GM18861 (cell line): ENCODE results near the gene MOB3B.
"Not testable (repeated sequence)": the region's sequence is repeated elsewhere in the genome, so short reads cannot be mapped to it uniquely, and the experiment has no call there.

Experiments used
- ATAC-seq: cut with Tn5 transposase; IDR thresholded peaks from one replicate; pipeline ENCODE4 v1.9.1; 2021; ENCODE audit not compliant: unreplicated experiment

MOB3B gene

DNA sequence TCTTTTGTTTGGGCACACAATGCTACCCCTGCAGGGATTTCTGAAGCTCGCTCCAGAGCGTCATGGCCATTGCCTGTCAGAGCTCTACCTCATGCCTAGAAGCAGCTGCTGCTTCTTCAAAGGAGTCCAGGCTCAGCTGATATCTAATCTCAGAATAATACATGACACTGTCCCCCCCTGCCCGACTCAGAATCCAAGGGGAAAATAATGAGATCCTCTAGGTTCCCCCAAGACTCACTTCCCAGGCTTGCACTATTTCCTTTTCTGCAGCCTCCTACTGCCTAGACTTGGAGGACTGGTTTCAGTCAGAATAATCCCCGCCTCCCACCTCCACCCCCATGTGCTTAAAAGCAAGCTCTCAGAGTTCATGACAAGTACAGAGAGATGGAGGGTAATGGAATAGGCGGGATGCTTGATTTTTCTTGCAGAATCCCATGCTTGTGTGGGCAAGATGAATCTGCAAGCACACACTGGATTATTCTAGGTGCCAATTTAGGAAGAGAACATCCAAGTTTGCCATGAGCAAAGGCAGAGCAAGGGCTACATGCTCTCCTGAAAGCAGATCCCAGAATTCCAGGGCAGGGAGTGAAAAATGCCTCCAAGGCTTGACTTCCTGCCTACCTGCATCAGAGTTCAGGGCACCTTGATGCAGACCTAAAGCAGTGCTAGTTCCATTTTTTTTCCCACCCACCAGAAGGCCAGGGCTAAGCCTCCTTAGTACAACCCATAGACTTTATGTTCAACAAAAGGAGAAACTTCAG, 102.9 kb downstream of the MOB3B start:
- ATAC-seq = no peak

DNA sequence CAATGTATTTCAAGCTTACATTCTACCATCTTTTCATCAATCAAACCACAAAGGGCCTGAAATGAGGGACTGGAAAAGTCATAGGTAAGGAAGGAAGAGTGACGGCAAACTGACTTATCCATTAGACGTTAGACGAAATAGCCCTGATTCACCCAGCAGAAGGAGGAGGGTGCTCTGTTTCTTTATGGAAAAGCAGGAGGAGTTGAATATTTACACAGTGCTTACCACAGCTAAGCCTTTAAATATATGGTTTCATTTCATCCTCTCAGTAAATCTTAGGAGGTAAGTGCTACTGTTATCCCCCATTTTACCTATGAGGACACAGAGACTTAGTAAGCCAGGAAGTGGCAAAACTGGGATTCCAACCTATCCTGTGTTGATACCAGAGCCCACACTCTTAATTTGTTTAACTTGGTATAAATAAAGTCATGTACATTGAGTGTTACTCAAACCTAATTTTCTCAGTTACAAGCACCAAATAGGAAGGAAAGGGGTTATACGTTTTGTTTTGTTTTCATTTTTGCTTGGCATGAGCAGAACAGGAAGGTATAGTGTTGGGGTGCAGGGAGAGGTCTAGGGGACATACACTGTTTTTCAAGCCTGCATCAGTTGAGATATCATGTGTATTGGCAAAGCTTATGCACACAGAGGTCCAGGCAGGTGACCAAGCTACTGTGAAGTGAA, 103.6 kb downstream of the MOB3B start:
- no peak for ATAC-seq

DNA sequence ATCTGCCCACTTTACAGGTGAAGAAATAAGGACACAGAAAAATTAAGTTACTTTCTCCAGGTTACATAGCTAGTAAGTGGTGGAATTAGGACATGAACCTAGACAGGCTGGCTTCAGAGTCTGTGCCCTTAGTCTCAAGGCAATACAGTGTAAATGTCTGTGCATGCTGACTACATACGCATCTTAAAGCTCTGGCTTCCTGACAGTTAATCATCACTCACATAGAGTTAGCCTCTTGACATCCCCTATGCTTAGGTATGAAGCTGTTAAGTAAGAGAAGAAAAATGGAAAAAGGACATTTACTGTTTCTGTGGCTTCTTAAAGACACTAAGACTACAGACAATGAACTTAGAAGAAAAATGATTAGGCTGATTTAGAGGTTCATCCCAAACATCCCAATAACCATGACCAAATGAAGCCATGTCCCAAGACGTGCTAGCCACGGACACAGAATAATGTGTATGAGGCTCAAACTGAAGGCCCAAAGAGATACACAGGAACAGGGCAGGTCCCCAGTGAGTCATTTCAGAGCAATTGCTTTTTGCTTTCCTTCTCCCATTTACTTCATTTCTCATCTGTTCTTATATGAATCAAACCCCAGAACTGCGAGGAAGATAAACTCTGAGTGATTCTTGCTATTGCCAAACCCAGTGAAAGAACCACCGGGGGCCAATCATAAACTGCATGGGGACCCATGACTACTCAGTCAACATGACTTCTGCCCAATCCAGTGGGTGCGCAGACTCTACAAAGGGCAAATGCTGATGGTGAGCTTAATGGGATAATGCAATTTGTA, 105.5 kb downstream of the MOB3B start:
- ATAC-seq = no peak

DNA sequence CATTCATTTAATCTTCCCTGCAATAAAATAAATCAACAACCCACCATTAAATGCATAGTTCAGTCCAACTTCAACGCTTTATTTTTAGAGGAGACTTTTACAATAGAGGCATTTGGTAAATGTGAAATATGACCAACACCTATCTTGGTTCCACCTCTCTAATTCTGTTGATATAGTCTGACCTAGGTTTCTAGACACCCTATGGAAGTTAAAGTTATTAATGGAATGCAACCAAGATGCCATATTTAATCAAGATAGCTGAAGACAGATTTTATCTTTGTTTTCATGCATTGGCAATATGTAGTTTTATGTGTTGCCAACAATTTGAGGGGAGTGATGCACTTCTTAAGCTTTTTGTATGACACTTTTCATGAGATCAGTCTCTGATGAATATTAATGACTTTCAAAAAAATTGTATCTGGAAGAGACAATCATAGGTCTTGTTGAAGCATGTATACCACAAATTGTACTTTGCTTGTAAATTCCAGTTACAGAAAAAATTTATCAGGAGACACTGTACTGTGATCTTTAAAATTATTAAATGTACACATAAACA, 107.3 kb downstream of the MOB3B start:
- no peak for ATAC-seq

DNA sequence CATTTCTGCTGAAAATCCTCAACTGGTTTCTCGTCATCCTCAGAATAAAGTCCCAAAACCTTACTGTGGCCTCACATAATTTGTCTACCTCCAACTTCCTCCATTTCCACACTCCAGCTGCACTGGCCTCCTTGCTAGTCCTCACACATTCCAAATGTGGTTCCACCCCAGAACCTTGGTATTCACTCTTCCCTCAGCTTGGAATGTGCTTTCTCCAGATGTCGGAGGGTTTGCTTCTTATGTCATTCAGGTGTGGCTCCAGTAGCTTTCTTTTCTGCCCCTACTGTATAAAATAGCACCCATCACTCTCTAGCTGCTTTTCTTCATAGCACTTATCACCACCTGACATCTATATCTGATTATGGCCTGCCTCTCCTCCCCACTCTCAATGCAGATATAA, 108.0 kb downstream of the MOB3B start:
- ATAC-seq = no peak

DNA sequence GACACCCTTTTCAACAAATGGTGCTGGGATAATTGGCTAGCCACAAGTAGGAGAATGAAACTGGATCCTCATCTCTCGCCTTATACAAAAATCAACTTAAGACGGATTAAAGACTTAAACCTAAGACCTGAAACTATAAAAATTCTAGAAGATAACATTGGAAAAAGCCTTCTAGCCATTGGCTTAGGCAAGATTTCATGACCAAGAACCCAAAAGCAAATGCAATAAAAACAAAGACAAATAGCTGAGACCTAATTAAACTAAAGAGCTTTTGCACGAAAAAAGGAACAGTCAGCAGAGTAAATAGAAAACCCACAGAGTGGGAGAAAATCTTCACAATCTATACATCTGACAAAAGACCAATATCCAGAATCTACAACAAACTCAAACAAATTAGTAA, 110.1 kb downstream of the MOB3B start:
- ATAC-seq = not testable (repeated sequence)

DNA sequence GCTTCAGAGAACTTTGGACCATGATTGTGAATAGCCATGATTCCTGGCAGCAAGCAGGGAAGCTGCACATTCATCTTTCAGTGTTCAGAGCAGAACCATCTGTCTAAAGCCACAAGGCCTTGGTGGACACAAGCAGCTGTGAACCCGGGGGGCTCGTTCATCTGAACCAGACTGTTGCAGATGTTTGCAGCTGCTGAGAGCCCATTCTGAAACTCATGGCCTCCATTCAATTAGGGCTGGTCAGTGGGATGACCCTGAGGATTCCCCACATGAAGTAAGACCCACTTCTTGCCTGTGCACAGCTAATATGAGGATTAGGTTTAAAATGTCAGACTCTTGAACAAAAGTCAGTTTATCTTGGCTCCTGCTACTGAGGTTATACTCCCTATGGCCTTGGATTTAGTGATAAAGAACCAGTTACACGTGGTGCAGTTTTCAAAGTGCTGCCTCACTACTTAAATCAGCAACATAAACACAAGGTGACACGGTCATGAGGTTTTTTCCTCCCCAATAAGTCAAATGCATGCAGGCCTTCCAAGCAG, 115.3 kb downstream of the MOB3B start:
- no peak for ATAC-seq

DNA sequence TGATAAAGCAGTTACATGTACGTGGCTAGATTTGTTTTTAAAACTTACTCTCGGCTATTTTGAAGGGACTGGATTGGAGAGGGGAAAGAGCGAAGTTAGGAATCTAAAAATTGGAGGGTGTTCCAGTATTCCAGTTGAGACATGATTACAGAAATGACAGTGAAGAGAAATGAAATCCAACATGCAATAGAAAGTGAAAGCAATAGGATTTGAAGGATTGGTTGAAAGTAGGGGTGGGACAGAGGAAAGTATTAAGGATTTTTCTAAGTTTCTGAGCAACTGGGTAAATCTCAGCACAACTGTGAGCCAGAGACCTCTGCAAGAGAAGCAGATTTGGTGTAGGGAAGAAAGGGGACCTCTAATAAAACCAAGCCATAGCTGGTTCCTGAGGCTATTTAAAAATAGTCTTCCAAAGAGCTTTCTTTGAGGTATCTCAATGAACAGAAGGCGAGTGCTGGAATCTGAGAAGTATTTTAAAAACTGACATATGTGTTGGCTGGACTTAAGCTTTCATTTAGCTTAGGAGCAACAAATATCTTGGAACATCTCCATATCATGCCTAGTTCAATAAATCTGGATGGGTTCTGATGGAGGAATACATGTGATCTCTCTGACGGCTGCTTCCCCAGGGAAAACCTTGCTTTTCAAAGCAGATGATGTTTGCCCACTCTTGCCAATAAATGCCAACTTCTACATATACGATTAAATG, 115.9 kb downstream of the MOB3B start:
- no peak for ATAC-seq

DNA sequence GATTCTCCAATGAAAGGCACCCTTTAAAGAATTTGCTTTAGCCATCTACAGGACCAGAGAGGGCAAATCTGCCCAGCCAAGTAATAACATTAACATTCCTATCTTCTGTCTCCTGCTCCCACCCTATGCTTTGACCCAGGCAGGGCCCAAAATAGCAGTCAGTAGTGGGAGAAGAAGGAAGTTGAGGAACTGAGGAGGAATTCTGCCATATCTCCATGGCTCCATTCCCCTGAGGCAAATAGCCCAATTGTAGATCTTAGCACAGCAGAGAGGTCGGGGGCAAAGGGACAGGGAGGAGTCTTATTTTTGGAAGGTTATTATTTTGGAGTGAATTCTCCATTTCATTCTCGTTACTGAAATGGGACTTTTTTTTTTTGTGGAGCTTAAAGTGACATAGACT, 116.7 kb downstream of the MOB3B start:
- no peak for ATAC-seq

DNA sequence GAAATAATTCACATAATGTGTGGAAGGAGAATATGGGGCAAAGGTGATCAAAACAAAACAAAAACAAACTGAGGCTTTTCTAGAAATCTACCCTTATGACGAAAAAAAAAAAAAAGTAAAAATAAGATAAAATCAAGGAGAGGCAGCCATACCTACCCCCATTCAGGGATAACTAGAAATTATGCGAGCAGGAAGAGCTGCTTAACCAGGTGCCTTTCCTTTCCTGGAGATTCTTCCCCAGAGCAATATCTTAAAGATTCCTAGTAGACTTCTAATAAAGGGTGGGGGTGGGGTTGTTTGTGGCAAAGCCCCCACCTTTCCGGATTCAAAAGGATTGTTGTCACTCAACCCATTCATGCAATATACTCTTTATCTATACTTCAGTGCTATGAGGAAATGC, 117.5 kb downstream of the MOB3B start:
- no peak for ATAC-seq

DNA sequence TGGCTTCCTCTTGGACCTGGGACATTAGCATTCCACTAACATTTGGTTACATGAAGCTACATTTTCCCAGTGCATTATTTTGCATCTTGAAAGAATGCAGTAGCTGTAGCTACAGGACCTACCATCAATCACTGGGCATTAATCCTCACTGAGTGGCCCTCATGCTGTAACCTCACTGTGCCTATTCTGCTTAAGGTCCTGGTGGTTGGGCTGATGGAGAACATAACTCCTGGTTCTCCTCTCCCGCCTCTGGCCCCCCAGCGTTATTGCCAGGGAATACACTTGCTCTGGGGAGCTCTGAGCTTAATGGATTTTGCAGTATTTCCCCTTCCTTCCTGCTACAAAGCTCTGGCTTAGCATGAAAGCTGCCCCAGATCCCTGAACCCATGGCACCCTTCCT, 121.1 kb downstream of the MOB3B start:
- no peak for ATAC-seq

DNA sequence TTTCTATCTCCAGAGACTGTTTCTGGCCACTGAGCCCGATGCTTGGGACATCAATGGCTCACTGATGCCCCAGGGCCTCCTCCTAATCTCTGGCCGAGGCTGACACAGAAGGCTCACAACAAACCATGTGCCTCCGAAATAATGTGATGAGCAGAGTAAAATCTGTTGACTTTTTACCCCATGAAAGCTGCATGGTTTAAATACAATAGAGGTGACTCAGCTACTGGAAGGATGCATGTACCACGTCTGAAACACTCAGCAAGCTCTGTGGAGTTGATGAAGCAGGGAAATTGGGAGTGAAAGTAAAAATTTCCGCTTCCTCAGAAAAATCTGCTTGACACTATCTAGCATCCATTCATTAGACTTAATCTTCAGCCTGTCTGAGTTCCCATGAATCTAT, 121.6 kb downstream of the MOB3B start:
- no peak for ATAC-seq

DNA sequence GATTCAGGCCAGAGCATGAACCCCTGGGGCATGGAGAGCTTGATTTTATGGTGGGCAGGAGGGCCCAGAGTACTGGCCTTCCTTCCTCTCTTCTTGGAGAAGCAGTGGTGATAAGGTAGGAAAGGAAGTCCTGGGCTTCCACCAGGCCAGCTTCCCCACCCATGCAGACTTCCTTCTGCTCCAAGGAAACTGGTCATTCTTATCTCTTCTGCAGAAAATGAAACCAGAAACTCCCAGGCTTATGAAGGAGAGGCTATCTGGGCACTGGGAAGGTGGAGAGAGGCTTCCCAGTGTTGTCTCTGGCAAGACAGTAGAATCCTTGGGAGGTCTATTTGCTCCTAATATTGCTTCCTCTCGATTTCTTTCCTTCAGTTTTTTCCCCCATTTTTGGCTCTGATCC, 122.1 kb downstream of the MOB3B start:
- ATAC-seq = no peak

DNA sequence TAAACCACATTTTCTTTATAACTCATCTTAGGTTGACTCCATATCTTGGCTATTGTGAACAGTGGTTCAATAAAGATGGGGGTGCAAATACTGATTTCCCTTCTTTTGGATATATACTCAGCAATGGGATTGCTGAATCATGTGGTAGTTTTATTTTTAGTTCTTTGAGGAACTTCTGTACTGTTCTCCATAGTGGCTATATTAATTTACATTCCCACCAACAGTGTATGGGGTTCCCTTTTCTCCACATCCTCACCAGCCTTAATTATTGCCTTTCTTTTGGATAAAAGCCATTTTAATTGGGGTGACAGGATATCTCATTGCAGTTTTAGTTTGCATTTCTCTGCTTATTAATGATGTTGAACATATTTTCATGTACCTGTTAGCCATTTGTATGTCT, 125.0 kb downstream of the MOB3B start:
- ATAC-seq = no peak

DNA sequence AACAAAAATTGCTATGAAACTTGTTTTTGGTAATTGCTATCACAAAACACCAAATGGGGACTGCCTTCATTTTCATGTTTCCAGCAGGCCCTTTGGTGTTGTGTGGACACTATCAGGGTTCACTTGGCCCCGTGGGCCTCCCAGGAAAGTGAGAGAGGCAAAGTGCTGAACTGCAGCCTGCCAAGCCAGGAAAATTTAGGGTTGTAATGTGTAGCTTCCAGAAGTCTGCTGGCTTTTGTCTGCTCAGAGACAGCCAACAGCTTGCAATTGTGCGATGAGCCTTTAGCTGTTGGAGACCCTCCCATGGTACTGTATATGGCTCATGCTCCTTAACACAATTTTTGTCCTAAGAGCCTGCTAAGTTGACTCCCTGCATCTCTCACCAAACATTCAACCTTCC, 127.0 kb downstream of the MOB3B start:
- no peak for ATAC-seq

DNA sequence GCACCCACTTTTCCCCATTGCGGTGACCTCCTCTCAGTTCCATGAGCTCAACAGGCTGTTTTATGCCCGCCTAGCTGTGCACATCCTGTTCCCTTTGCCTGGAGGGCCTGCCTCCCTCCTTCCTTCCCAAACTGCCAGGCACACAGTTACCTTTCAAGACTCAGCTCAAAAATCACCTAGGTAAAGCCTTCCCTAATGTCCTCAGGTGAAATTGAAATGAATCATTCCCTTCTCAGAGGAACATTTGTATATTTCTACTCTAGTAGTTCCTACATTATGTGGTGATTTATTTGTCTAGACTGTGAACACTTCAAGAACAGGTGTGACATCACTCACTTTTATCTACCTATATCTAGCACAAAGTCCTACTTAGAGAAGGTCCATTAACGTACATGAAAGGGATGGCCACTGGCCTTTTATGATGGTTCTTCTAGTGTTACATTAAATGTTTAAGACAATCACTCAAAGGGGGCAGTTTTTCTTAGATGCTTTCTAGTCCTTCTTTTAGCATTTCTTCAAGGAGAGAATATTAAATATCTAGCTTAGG, 129.2 kb downstream of the MOB3B start:
- no peak for ATAC-seq

DNA sequence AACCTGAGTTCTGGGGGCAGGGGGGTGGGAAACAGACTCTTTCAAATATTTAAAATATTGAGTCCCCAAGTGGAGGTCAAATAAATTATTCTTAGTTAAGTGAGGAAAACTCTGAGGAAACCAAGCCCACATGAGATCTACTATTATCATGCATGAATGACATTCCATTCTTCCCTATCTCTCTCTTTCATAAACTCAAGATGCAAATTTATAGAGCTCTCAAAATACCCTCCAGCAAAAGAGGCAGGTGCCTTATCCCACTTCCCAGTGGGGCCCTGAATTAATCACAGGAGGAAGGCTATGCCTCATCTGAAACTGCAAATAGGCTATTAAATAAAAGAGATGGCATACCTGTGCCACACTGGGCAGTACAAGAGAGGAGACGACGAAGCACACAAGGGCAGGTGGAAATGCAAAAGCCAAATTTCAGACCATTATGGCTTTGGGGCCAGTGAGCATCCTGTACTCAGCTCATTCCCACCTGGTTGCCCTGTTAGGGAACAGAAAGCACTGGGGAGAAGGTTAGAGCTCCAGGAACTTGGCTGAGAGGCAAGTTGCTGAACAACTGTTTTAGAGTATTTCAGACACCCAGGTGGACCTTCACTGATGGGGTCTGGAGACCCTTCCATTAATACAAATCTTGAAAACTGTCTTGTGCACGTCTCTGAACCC, 130.5 kb downstream of the MOB3B start:
- no peak for ATAC-seq

DNA sequence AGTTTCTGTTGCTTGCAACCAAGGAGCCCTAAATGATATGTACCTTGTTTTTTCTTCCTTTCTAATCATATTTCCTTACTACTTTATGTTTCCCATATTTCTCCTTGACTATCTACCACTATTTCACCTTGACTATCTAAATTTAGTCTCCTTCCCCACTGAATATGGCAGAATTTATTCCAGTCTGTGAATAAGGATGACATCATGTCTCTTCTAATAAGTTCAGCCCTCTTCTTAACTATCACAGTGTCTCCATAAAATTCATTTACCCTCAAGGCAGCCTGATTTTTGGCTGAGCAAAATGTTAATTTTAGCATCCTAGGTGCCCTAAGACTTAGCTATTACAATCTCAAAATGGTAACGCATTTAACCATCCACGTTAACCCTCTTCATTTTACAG, 133.1 kb downstream of the MOB3B start:
- ATAC-seq = no peak

DNA sequence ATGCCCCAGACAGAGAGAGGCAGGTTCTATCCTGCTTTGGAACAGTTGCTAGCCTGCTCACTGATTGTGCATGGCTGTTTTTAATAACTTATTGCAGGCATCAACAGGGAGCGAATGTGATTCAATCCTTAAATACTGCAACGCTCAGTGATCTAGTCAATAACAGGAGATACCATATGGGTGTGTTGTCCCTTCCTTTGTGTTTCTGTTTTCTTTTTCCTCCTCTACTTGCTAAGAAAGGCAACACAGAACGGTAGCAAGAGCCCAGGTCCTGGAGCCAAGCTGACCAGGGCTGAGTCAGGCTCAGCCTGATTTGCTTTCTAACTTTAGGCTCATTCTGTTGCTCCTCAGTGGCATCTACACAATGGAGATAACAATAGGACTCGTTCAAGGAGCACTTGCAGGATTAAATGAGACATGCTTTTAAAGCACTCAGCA, 134.1 kb downstream of the MOB3B start:
- ATAC-seq = no peak

DNA sequence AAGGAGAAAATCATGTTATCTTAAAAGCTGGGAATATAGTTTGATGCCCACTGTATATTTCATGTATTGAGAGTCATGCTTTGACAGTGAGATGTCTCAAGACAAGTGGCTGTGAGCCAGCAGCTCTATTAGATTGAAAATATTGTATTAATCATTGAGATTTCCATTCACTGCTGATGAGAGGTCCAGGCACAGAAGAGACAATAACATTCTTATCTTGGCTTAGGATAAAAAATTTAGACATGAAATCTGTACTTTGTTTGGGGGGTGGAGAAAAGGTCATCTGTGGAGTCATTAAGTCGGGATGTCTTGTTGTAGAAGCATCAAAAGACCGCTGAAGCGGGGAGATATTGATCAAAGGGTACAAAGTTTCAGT, 134.8 kb downstream of the MOB3B start:
- no peak for ATAC-seq
